ENCODE results near the gene OR13D1.

GRCh38 chr9:104675611-104676010 is 18.7 kb upstream of the OR13D1 start:
- TF ChIP-seq CTCF (IDR thresholded peaks at IDR 0.05; ENCODE audit: insufficient read depth, low read length) = no peak
- TF ChIP-seq SPI1 (IDR thresholded peaks at IDR 0.05; ENCODE audit: borderline replicate concordance, low read depth) = no peak
- TF ChIP-seq POLR2AphosphoS5 (IDR thresholded peaks at IDR 0.05; ENCODE audit: low read depth) = no peak
- no peak for TF ChIP-seq GABPA (IDR thresholded peaks at IDR 0.05; ENCODE audit: low read depth)

Measured in HL-60 (cell line).